HG03558 (cell line): ENCODE data around the gene WDR7.
A peak's percentile ranks its signal among the peaks of the same experiment; 100 is the strongest.

Source experiments
- ATAC-seq: cut with Tn5 transposase; IDR thresholded peaks from one replicate; pipeline ENCODE4 v1.9.1; 2021; ENCODE audit warnings: moderate number of reproducible peaks; ENCODE audit not compliant: unreplicated experiment; ENCODE audit errors: extremely low read depth

The WDR7 gene

GRCh38 chr18:56921896-56922480, 270.8 kb downstream of the WDR7 start:
- ATAC-seq: peak; percentile 78

GRCh38 chr18:56926734-56927133, 275.6 kb downstream of the WDR7 start:
- ATAC-seq: no peak

- no peak for ATAC-seq
Measured at GRCh38 chr18:56927786-56928185, 276.6 kb downstream of the WDR7 start.

- ATAC-seq: no peak
Measured at GRCh38 chr18:56929886-56930285, 278.7 kb downstream of the WDR7 start.

- ATAC-seq: no peak
Measured at GRCh38 chr18:56933472-56933871, 282.3 kb downstream of the WDR7 start.

GRCh38 chr18:56934131-56934530, 283.0 kb downstream of the WDR7 start:
- no peak for ATAC-seq

GRCh38 chr18:56934906-56935305, 283.7 kb downstream of the WDR7 start:
- no peak for ATAC-seq

- ATAC-seq: no peak
Measured at GRCh38 chr18:56935434-56936040, 284.4 kb downstream of the WDR7 start.

GRCh38 chr18:56936457-56936856, 285.3 kb downstream of the WDR7 start:
- no peak for ATAC-seq

GRCh38 chr18:56937874-56938430, 286.8 kb downstream of the WDR7 start:
- no peak for ATAC-seq

GRCh38 chr18:56945171-56946083, 294.3 kb downstream of the WDR7 start:
- no peak for ATAC-seq

GRCh38 chr18:56947236-56947635, 296.1 kb downstream of the WDR7 start:
- ATAC-seq: no peak

GRCh38 chr18:56952026-56952425, 300.9 kb downstream of the WDR7 start:
- ATAC-seq: no peak

GRCh38 chr18:56953428-56954198, 302.5 kb downstream of the WDR7 start:
- ATAC-seq: no peak

- ATAC-seq: no peak
Measured at GRCh38 chr18:56955490-56955889, 304.3 kb downstream of the WDR7 start.

- ATAC-seq: no peak
Measured at GRCh38 chr18:56959120-56959519, 308.0 kb downstream of the WDR7 start.

GRCh38 chr18:56962322-56962721, 311.2 kb downstream of the WDR7 start:
- no peak for ATAC-seq

- no peak for ATAC-seq
Measured at GRCh38 chr18:56967035-56967434, 315.9 kb downstream of the WDR7 start.

- no peak for ATAC-seq
Measured at GRCh38 chr18:56973487-56973886, 322.3 kb downstream of the WDR7 start.

- ATAC-seq: no peak
Measured at GRCh38 chr18:56974141-56974540, 323.0 kb downstream of the WDR7 start.
